ENCODE data around the gene CAMKK2.
"Not testable (repeated sequence)": the region's sequence is repeated elsewhere in the genome, so short reads cannot be mapped to it uniquely, and the experiment has no call there.

CAMKK2 gene

DNA sequence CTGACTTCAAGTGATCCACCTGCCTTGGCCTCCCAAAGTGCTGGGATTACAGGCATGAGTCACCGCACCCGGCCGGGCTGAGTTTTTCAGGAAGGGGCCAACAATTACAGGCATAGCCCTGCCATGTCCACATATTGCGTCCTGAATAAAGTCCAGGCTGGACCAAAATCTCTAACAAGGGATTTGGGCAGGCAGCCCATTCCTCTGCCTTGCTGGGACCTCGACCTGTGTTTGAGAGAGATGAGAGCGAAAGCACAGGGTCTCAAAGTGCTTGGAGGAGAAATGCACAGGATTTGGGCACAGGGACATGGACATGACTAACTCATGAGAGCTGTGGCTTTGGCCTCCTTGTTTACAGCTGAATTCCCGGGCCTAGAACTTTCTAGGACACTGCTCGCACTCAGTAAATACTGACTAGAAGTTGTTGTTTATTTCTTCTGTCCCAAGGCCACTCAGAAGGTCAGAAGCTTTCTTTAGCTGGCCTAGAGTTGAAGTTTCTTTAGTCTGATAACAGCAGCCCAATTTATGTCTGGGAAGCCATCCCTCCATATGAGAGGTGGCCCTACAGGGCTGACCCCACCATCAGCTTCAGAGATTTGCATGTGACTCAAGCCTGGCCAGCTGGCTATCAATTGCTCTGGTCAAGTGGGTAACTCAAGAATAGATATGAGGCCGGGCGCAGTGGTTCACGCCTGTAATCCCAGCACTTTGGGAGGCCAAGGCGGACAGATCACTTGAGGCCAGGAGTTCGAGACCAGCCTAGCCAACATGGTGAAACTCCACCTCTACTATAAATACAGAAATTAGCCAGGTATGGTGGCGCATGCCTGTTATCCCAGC is 11.7 kb downstream of the CAMKK2 start:
- no peak overlapping the region for H3K27ac ChIP-seq (ENCODE audit: low read length)
- peaks cover 24% of the 10 kb centered on the region for H3K4me1 ChIP-seq (ENCODE audit: control insufficient read depth, low read depth, low read length)
- no peaks in the 10 kb centered on the region for H3K9me3 ChIP-seq (ENCODE audit: control insufficient read depth, low read depth, low read length)
- no peaks in the 10 kb centered on the region for H3K36me3 ChIP-seq (ENCODE audit: control insufficient read depth, low read depth, low read length)
- no peak overlapping the region for H3K4me3 ChIP-seq (ENCODE audit: low read length)
- H3K27me3 ChIP-seq (ENCODE audit: control insufficient read depth, insufficient read depth, low read length), result no peaks in the 10 kb centered on the region
- no peak overlapping the region for H3K9ac ChIP-seq (ENCODE audit: low read length)

DNA sequence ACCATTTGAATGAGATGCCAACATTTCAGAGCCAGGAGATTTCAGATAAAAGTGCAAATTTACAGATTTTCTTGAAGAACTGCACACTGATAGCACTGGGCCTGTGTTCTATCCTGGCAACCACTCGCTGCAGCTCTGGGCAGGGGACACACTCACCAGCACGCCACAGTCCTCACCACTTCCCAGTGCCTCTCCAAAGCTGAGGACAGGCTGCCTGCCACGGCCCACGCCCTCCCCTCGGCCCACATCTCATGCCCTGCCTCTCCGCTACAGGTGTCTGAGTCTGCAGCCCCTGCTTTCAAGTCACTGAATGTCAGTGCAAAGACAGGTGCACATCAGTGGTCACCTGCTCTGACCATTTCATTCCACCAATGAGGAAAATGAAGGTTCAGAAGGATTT is 12.7 kb downstream of the CAMKK2 start:
- H3K4me1 ChIP-seq (ENCODE audit: control insufficient read depth, low read depth, low read length), result peaks cover 24% of the 10 kb centered on the region
- H3K9me3 ChIP-seq (ENCODE audit: control insufficient read depth, low read depth, low read length), result no peaks in the 10 kb centered on the region
- H3K4me3 ChIP-seq (ENCODE audit: low read length), result no peak overlapping the region
- no peaks in the 10 kb centered on the region for H3K27me3 ChIP-seq (ENCODE audit: control insufficient read depth, insufficient read depth, low read length)
- no peak overlapping the region for H3K27ac ChIP-seq (ENCODE audit: low read length)
- no peaks in the 10 kb centered on the region for H3K36me3 ChIP-seq (ENCODE audit: control insufficient read depth, low read depth, low read length)
- no peak overlapping the region for H3K9ac ChIP-seq (ENCODE audit: low read length)

DNA sequence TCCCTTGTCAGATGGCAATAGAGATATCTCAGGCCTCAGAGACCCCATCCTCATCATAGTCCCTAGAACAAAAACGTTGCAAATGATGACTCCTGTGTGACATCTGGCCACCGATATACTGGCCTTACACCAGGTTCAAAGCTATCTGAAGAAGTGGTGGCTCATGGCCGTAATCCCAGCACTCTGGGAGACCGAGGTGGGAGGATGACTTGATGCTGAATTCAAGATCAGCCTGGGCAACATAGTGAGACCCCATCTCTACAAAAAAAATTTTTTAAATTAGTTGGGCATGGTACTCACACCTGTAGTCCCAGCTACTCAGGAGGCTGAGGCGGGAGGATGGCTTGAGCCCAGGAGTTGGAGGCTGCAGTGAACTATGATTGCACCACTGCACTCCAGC is 13.1 kb downstream of the CAMKK2 start:
- no peak overlapping the region for H3K27ac ChIP-seq (ENCODE audit: low read length)
- H3K27me3 ChIP-seq (ENCODE audit: control insufficient read depth, insufficient read depth, low read length), result no peaks in the 10 kb centered on the region
- no peaks in the 10 kb centered on the region for H3K9me3 ChIP-seq (ENCODE audit: control insufficient read depth, low read depth, low read length)
- no peak overlapping the region for H3K9ac ChIP-seq (ENCODE audit: low read length)
- H3K4me3 ChIP-seq (ENCODE audit: low read length), result no peak overlapping the region
- peaks cover 21% of the 10 kb centered on the region for H3K4me1 ChIP-seq (ENCODE audit: control insufficient read depth, low read depth, low read length)
- no peaks in the 10 kb centered on the region for H3K36me3 ChIP-seq (ENCODE audit: control insufficient read depth, low read depth, low read length)

DNA sequence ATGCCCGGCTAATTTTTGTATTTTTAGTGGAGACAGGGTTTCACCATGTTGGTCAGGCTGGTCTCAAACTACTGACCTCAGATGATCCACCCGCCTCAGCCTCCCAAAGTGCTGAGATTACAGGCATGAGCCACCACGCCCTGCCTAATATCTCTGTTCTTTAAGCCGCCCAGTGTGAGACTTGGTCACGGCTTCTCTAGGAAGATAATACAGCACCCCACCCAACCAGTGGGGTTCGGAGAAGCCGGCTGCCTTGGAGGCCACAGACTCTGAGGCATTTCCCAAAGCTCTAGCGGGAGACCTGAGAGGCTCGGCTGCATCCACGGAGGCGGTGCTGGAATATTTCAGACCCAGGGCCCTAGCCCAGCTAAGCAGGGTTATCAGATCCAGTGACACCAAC is 13.6 kb downstream of the CAMKK2 start:
- not testable (repeated sequence) for H3K9ac ChIP-seq (ENCODE audit: low read length); H3K27ac ChIP-seq (ENCODE audit: low read length); H3K9me3 ChIP-seq (ENCODE audit: control insufficient read depth, low read depth, low read length); H3K36me3 ChIP-seq (ENCODE audit: control insufficient read depth, low read depth, low read length); H3K27me3 ChIP-seq (ENCODE audit: control insufficient read depth, insufficient read depth, low read length); H3K4me3 ChIP-seq (ENCODE audit: low read length)
- H3K4me1 ChIP-seq (ENCODE audit: control insufficient read depth, low read depth, low read length), result peaks cover 18% of the 10 kb centered on the region

DNA sequence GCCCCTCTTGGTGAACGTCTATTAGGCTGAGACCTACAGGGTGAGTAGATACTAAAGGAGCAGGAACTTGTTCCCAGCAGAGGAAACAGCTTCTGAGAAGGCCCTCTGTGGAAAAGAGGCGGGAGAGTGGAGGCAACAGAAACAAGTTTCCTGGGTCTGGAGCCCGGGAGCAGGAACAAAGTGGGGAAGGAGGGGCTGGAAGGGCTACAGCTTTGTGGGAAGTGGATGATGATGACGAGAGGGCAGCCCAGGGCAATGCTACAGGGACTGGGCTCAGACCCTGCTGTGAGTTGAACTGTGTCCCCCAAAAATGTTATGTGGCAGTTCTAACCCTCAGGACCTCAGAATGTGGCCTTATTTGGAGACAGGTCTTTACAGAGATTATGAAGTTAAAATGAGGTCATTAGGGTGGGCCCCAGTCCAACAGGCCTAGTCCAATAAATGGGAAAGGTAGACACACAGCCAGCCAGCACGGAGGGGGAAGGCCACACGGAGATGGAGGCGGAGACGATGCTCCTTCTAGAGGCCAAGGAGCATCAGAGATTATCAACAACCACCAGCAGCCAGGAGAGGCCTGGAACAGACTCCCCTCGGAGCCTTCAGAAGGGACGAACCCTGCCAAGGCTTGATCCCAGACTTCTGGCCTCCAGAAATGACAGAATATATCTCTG is 14.3 kb downstream of the CAMKK2 start:
- Histone ChIP-seq H3K27me3 (ENCODE audit: control insufficient read depth, insufficient read depth, low read length) (no peaks in the 10 kb centered on the region), H3K4me1 (ENCODE audit: control insufficient read depth, low read depth, low read length) (peaks cover 18% of the 10 kb centered on the region), H3K4me3 (ENCODE audit: low read length) (no peak overlapping the region), H3K27ac (ENCODE audit: low read length) (no peak overlapping the region), H3K9me3 (ENCODE audit: control insufficient read depth, low read depth, low read length) (no peaks in the 10 kb centered on the region), H3K9ac (ENCODE audit: low read length) (no peak overlapping the region), H3K36me3 (ENCODE audit: control insufficient read depth, low read depth, low read length) (no peaks in the 10 kb centered on the region)

DNA sequence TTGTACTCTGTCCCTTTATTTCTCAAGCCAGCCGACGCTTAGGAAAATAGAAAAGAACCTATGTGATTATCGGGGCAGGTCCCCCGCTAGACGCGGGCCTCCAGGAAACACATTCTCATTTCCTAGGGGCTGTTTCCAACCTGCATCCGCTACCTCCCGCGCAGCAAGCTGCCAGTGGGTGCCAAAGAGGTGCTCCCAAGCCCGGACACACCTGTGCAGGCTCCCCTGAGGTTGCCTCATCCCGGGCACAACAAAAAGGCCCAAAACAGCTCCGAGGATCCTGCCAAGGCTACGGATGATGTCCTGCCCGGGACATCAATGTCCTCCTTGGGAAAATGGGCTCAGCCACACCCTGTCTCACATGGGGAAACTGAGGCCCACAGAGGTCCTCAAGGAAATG is 15.4 kb downstream of the CAMKK2 start:
- H3K9me3 ChIP-seq (ENCODE audit: control insufficient read depth, low read depth, low read length); H3K27me3 ChIP-seq (ENCODE audit: control insufficient read depth, insufficient read depth, low read length); H3K9ac ChIP-seq (ENCODE audit: low read length); H3K36me3 ChIP-seq (ENCODE audit: control insufficient read depth, low read depth, low read length); H3K4me3 ChIP-seq (ENCODE audit: low read length); H3K27ac ChIP-seq (ENCODE audit: low read length): not testable (repeated sequence)
- H3K4me1 ChIP-seq (ENCODE audit: control insufficient read depth, low read depth, low read length), result peaks cover 18% of the 10 kb centered on the region

DNA sequence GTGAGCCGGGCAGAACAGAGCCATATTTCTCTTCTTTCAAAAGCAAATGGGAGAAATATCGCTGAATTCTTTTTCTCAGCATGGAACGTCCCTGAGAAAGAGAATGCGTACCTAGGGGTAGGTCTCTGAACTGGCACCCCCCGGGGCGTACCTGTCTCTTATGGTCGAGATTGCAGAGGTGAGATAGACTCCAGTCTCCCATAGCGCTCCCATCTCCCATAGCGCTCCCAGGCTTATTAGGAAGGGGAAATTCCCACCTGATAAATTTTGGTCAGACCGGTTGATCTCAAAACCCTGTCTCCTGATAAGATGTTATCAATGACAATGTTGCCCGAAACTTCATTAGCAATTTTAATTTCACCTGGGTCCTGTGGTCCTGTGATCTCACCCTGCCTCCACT is 16.0 kb downstream of the CAMKK2 start:
- not testable (repeated sequence) for H3K9ac ChIP-seq (ENCODE audit: low read length); H3K27me3 ChIP-seq (ENCODE audit: control insufficient read depth, insufficient read depth, low read length); H3K36me3 ChIP-seq (ENCODE audit: control insufficient read depth, low read depth, low read length); H3K9me3 ChIP-seq (ENCODE audit: control insufficient read depth, low read depth, low read length); H3K27ac ChIP-seq (ENCODE audit: low read length); H3K4me3 ChIP-seq (ENCODE audit: low read length)
- peaks cover 18% of the 10 kb centered on the region for H3K4me1 ChIP-seq (ENCODE audit: control insufficient read depth, low read depth, low read length)

DNA sequence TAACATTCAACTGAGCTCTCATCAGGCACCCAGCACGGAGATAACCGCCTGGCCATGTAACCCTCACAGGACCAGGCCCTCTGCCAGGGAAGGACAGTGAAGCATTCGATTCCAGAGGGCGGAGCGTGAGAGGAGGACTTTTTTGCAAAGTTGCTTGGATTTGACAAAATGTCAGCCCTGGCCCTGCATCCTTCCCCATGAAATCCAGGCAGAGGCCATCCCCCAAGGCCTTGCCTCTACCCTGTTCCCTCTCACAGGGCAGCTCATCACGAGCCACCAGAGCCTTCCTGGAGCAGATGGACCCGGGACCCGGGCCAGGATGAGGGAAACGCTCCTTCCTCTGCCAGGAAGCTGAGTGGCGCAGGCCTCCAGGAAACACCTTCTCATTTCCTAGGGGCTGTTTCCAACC is 17.0 kb downstream of the CAMKK2 start:
- Histone ChIP-seq H3K27ac (ENCODE audit: low read length) (no peak overlapping the region), H3K36me3 (ENCODE audit: control insufficient read depth, low read depth, low read length) (no peaks in the 10 kb centered on the region), H3K27me3 (ENCODE audit: control insufficient read depth, insufficient read depth, low read length) (no peaks in the 10 kb centered on the region), H3K4me1 (ENCODE audit: control insufficient read depth, low read depth, low read length) (peaks cover 18% of the 10 kb centered on the region), H3K4me3 (ENCODE audit: low read length) (no peak overlapping the region), H3K9ac (ENCODE audit: low read length) (no peak overlapping the region), H3K9me3 (ENCODE audit: control insufficient read depth, low read depth, low read length) (no peaks in the 10 kb centered on the region)

DNA sequence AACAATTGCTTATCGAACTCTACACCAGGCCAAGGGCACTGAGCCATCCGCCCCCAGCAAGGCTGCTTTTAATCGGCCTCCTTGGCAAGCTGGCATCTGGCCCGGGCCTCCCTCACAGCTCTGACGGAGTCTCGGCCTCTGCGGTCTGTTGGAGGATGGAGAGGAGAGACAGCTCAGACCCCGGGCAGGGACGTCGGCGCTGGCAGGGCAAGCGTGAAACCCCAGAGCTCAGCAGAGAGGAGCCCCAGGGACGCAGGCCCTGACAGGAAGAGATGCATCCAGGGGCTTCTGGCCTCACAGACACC is 17.5 kb downstream of the CAMKK2 start:
- no peak overlapping the region for H3K4me3 ChIP-seq (ENCODE audit: low read length)
- no peak overlapping the region for H3K9ac ChIP-seq (ENCODE audit: low read length)
- H3K27ac ChIP-seq (ENCODE audit: low read length), result no peak overlapping the region
- H3K36me3 ChIP-seq (ENCODE audit: control insufficient read depth, low read depth, low read length), result no peaks in the 10 kb centered on the region
- no peaks in the 10 kb centered on the region for H3K9me3 ChIP-seq (ENCODE audit: control insufficient read depth, low read depth, low read length)
- peaks cover 18% of the 10 kb centered on the region for H3K4me1 ChIP-seq (ENCODE audit: control insufficient read depth, low read depth, low read length)
- H3K27me3 ChIP-seq (ENCODE audit: control insufficient read depth, insufficient read depth, low read length), result no peaks in the 10 kb centered on the region

DNA sequence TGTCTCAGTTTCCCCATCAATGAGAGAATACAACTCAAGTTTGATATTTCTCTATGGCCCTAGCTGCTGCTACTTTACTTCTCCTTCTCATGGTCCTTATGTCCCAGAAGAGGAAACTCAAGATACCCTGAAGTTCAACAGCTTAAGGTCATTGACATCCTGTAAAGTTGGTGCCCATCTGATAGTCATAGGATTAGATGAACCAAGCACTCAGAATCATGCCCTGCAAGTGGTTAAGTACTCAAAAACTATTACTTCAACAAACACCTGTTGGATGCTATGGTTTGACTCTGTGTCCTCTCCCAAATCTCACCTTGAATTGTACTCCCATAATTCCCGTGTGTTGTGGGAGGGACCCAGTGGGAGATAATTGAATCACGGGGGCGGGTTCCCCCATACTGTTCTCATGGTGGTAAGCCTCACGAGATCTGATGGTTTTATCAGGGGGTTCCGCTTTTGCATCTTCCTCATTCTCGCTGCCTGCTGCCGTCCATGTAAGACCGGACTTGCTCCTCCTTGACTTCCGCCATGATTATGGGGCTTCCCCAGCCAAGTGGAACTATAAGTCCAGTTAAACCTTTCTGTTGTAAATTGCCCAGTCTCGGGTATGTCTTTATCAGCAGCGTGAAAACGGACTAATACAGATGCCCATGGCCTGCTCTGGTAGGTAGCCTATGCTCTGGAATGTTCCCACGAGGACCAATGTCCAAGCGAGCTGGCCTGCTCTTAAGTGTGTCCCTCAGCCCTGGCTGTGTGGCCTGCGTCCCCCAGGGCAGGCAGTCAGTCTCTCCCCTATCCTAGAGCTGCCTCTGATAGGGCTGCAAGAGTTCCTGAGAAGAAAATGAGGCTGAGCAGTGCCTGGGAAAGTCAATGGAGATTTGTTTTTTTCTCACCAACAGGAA is 18.1 kb downstream of the CAMKK2 start:
- H3K27me3 ChIP-seq (ENCODE audit: control insufficient read depth, insufficient read depth, low read length), result no peaks in the 10 kb centered on the region
- no peak overlapping the region for H3K9ac ChIP-seq (ENCODE audit: low read length)
- peaks cover 18% of the 10 kb centered on the region for H3K4me1 ChIP-seq (ENCODE audit: control insufficient read depth, low read depth, low read length)
- H3K36me3 ChIP-seq (ENCODE audit: control insufficient read depth, low read depth, low read length), result no peaks in the 10 kb centered on the region
- H3K4me3 ChIP-seq (ENCODE audit: low read length), result no peak overlapping the region
- H3K9me3 ChIP-seq (ENCODE audit: control insufficient read depth, low read depth, low read length), result no peaks in the 10 kb centered on the region
- H3K27ac ChIP-seq (ENCODE audit: low read length), result no peak overlapping the region

DNA sequence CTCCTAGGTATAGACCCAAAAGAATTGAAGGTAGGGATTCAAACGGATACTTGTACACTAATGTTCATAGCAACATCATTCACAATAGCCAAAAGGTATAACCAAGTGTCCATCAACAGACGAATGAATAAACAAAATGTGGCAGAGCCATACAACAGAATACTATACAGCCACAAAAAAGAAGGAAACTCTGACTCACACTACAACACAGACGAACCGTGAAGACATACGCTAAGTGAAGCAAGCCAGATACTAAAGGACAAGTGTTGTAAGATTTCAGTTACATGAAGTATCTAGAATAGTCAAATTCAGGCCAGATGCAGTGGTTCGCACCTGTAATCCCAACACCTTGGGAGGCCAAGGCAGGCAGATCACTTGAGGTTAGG is 19.1 kb downstream of the CAMKK2 start:
- no peak overlapping the region for H3K4me3 ChIP-seq (ENCODE audit: low read length)
- no peaks in the 10 kb centered on the region for H3K36me3 ChIP-seq (ENCODE audit: control insufficient read depth, low read depth, low read length)
- H3K27ac ChIP-seq (ENCODE audit: low read length), result no peak overlapping the region
- H3K9me3 ChIP-seq (ENCODE audit: control insufficient read depth, low read depth, low read length), result no peaks in the 10 kb centered on the region
- no peaks in the 10 kb centered on the region for H3K27me3 ChIP-seq (ENCODE audit: control insufficient read depth, insufficient read depth, low read length)
- peaks cover 18% of the 10 kb centered on the region for H3K4me1 ChIP-seq (ENCODE audit: control insufficient read depth, low read depth, low read length)
- H3K9ac ChIP-seq (ENCODE audit: low read length), result no peak overlapping the region
